HCT116 (cell line): ENCODE data around the gene HOXD9. TPM values are rescaled to one million over a fixed set of nuclear protein-coding genes. Genes with fewer than 3 reads are reported as not detected.
A peak's percentile ranks its signal among the peaks of the same experiment; 100 is the strongest.

ENCODE experiments used
- ATAC-seq: fragments of 200-7000 bp; cut with Tn5 transposase; 2 replicates; pipeline ENCODE4 v1.9.1; 2020; ENCODE audit warnings: mild to moderate bottlenecking, moderate library complexity
- BruUV-seq: library from RNA; stranded (reverse); fragments of 400-500 nt; replicated peaks from 2 replicates; lab custom pipeline; 2021; lab: Mats Ljungman, UMichigan
- CTCF ChIA-PET: fragments of 300-600 bp; sonication (Branson Sonifier 250); formaldehyde crosslinking; loops from one replicate; lab custom pipeline; 2021; ENCODE audit warnings: antibody characterized with exemption; lab: Charles Lee
- POLR2A ChIA-PET: fragments of 300-600, 350-600 bp; sonication (Branson Sonifier 250); formaldehyde crosslinking; loops from one replicate; lab custom pipeline; 2021; ENCODE audit warnings: antibody characterized with exemption; lab: Charles Lee
- RAD21 ChIA-PET, 2 experiments: fragments of 300-600 bp; sonication (Branson Sonifier 250); formaldehyde crosslinking; loops; one replicate each; lab custom pipeline; 2023; ENCODE audit warnings: low total read pairs in 2 of 2; ENCODE audit not compliant: uncharacterized antibody in 2 of 2, unreplicated experiment in 2 of 2, low non-redundant PET in 1 of 2; lab: Charles Lee
- DNase-seq: peaks from one replicate; pipeline ENCODE4 v3.0.0-alpha.2; 2010; ENCODE audit warnings: low read depth, low spot score
- H2AFZ ChIP-seq: fragments of 200-600 bp; shearing (Covaris generic), sonication (generic); 2 replicates; pipeline ENCODE4 v1.6.1; 2017; ENCODE audit warnings: low read depth, mixed run types, mixed read lengths, antibody characterized with exemption, low read length; ENCODE audit not compliant: poor library complexity, severe bottlenecking
- H3K27ac ChIP-seq: 2 replicates; pipeline ENCODE4 v1.5.1; 2012; ENCODE audit warnings: low read depth, low read length
- H3K27me3 ChIP-seq: fragments of 200-600 bp; sonication (generic); 2 replicates; pipeline ENCODE4 v1.6.1; 2016; ENCODE audit warnings: mixed run types, low read length, mixed read lengths; ENCODE audit not compliant: insufficient read depth
- H3K36me3 ChIP-seq, 2 experiments: fragments of 200-500 bp in 1 of 2; fragments of 200-600 bp in 1 of 2; sonication (Bioruptor generic) in 1 of 2; sonication (generic) in 1 of 2; 2 replicates each; pipeline versions ENCODE4 v1.5.1 to v1.6.1; 2014 to 2016; ENCODE audit warnings: low read length in 2 of 2, inconsistent platforms in 1 of 2, mixed read lengths in 1 of 2, mixed run types in 1 of 2; ENCODE audit not compliant: insufficient read depth in 2 of 2, control insufficient read depth in 1 of 2
- H3K4me1 ChIP-seq, 2 experiments: fragments of 200-600 bp in 1 of 2; sonication (generic) in 1 of 2; 2 replicates each; pipeline versions ENCODE4 v1.5.1 to v1.6.1; 2012 to 2017; ENCODE audit warnings: low read length in 2 of 2, inconsistent platforms in 1 of 2, mild to moderate bottlenecking in 1 of 2, mixed read lengths in 1 of 2, mixed run types in 1 of 2, moderate library complexity in 1 of 2; ENCODE audit not compliant: insufficient read depth in 2 of 2, control insufficient read depth in 1 of 2
- H3K4me2 ChIP-seq: fragments of 200-600 bp; sonication (generic); 2 replicates; pipeline ENCODE4 v1.6.1; 2017; ENCODE audit warnings: mixed run types, low read length, mixed read lengths
- H3K4me3 ChIP-seq, 2 experiments: fragments of 200-600 bp in 1 of 2; sonication (generic) in 1 of 2; replicated peaks in 1 of 2; 2 replicates each; pipeline ENCODE4 v1.5.1; 2011 to 2016; ENCODE audit warnings: low read length in 2 of 2, control low read depth in 1 of 2, low read depth in 1 of 2, mild to moderate bottlenecking in 1 of 2, mixed read lengths in 1 of 2, mixed run types in 1 of 2
- H3K79me2 ChIP-seq: fragments of 200-600 bp; sonication (generic); 2 replicates; pipeline ENCODE4 v1.6.1; 2017; ENCODE audit warnings: mild to moderate bottlenecking, mixed run types, low read length, moderate library complexity, mixed read lengths; ENCODE audit not compliant: insufficient read depth
- H3K9ac ChIP-seq: fragments of 200-600 bp; sonication (generic); 2 replicates; pipeline ENCODE4 v1.6.1; 2016; ENCODE audit warnings: low read length, mixed read lengths
- H3K9me2 ChIP-seq: fragments of 200-600 bp; sonication (generic), shearing (Covaris generic); 2 replicates; pipeline ENCODE4 v1.6.1; 2017; ENCODE audit warnings: mixed run types, mild to moderate bottlenecking, moderate library complexity; ENCODE audit not compliant: insufficient read depth
- H3K9me3 ChIP-seq, 2 experiments: fragments of 200-500 bp in 1 of 2; fragments of 200-600 bp in 1 of 2; sonication (Bioruptor generic) in 1 of 2; sonication (generic) in 1 of 2; 2 replicates each; pipeline ENCODE4 v1.6.1; 2014 to 2017; ENCODE audit warnings: low read length in 2 of 2, mixed read lengths in 2 of 2, inconsistent platforms in 1 of 2, low read depth in 1 of 2, mild to moderate bottlenecking in 1 of 2, mixed run types in 1 of 2, moderate library complexity in 1 of 2; ENCODE audit not compliant: control insufficient read depth in 1 of 2, insufficient read depth in 1 of 2
- H4K20me1 ChIP-seq: fragments of 200-600 bp; sonication (generic), shearing (Covaris generic); 2 replicates; pipeline ENCODE4 v1.6.1; 2017; ENCODE audit warnings: mixed run types, mild to moderate bottlenecking, moderate library complexity; ENCODE audit not compliant: insufficient read depth
- ATF3 ChIP-seq: IDR thresholded peaks from 2 replicates; pipeline ENCODE4 v1.6.1; 2012
- CBX3 ChIP-seq: IDR thresholded peaks from 2 replicates; pipeline ENCODE4 v1.6.1; 2012; ENCODE audit warnings: low read depth
- CEBPB ChIP-seq: IDR thresholded peaks from 2 replicates; pipeline ENCODE4 v1.6.1; 2012; ENCODE audit warnings: low read depth
- ELF1 ChIP-seq: IDR thresholded peaks from 2 replicates; pipeline ENCODE4 v1.6.1; 2012; ENCODE audit warnings: low read depth, borderline replicate concordance
- EZH2 ChIP-seq: fragments of 200-600 bp; sonication (generic); IDR thresholded peaks from 2 replicates; pipeline ENCODE4 v1.6.1; 2017; ENCODE audit warnings: antibody characterized with exemption, mixed run types
- RAD21 ChIP-seq: IDR thresholded peaks from 2 replicates; pipeline ENCODE4 v1.6.1; 2012; ENCODE audit warnings: low read depth, mild to moderate bottlenecking
- REST ChIP-seq: IDR thresholded peaks from 2 replicates; pipeline ENCODE4 v1.6.1; 2012; ENCODE audit warnings: low read depth
- SRF ChIP-seq: IDR thresholded peaks from 2 replicates; pipeline ENCODE4 v1.6.1; 2012; ENCODE audit warnings: low read depth
- TCF7L2 ChIP-seq: IDR thresholded peaks from 2 replicates; pipeline ENCODE4 v1.7.0; 2011; ENCODE audit warnings: borderline replicate concordance, inconsistent platforms; ENCODE audit not compliant: insufficient read depth, insufficient read length; ENCODE audit errors: extremely low read depth
- YY1 ChIP-seq: IDR thresholded peaks from 2 replicates; pipeline ENCODE4 v1.6.1; 2011; ENCODE audit warnings: low read length, low read depth, moderate library complexity, mild to moderate bottlenecking; ENCODE audit not compliant: insufficient replicate concordance; ENCODE audit errors: extremely low read depth
- intact Hi-C: fragments of 100-400 bp; cut with micrococcal nuclease; formaldehyde crosslinking; loops from 2 replicates; pipeline ENCODE4 v1.10.0; 2022
- total RNA-seq: library from RNA; stranded (reverse); gene quantifications from one replicate; pipeline ENCODE4 v1.2.1, GENCODE V29; 2021; ENCODE audit not compliant: unreplicated experiment
- TF ChIP-seq, protein P1 (sequence below): IDR thresholded peaks from 2 replicates; pipeline ENCODE4 v1.6.1; 2012
- TF ChIP-seq, protein P2 (sequence below): IDR thresholded peaks from 2 replicates; pipeline ENCODE4 v1.6.1; 2011; ENCODE audit warnings: mild to moderate bottlenecking, low read length, moderate library complexity; ENCODE audit not compliant: insufficient replicate concordance; ENCODE audit errors: extremely low read depth

HOXD9 gene
- total RNA-seq, 1 experiment from 2014 or later: not detected

GRCh38 chr2:176106581-176107539, 15.7 kb upstream of the HOXD9 start, which contains the start of gene HOXD11:
HOXD11 (plus strand) TSS chr2:176107280; CDS start chr2:176107356, 76 bp downstream.
- ChIA-PET RAD21 (interaction anchor here in 1 of 2 experiments (0.6 kb wide), 1 partner anchor 711 kb away, joined by 3 read pairs; no protein-coding TSS in a partner anchor), CTCF (interaction anchor here (1.4 kb wide), 1 partner anchor 9 kb away, joined by 3 read pairs; no protein-coding TSS in a partner anchor), POLR2A (no interaction called here)
- H3K27ac ChIP-seq: no peak within 1 kb of the TSS
- H4K20me1 ChIP-seq: no peaks in the 10 kb centered on the region
- no peaks in the 10 kb centered on the region for H3K9me3 ChIP-seq
- no TSS peak for BruUV-seq
- H3K27me3 ChIP-seq: no peaks in the 10 kb centered on the region
- H3K9me2 ChIP-seq: no peaks in the 10 kb centered on the region
- H2AFZ ChIP-seq: peak within 1 kb of the TSS; percentile 94
- H3K4me1 ChIP-seq: peaks cover 0 to 18% of the 10 kb centered on the region in 2 experiments; a peak in 1 of 4 replicates
- H3K9ac ChIP-seq: peak within 1 kb of the TSS; percentile 23; the same call in 1 of the 2 replicates
- TF ChIP-seq, protein P1, sequence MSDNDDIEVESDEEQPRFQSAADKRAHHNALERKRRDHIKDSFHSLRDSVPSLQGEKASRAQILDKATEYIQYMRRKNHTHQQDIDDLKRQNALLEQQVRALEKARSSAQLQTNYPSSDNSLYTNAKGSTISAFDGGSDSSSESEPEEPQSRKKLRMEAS: no peak; the same call in 1 of the 2 replicates
- TF ChIP-seq SRF (no peak), EZH2 (no peak), TCF7L2 (no peak), REST (no peak), ATF3 (no peak), YY1 (no peak), CEBPB (no peak), RAD21 (no peak), CBX3 (no peak), ELF1 (no peak)
- TF ChIP-seq, protein P2, sequence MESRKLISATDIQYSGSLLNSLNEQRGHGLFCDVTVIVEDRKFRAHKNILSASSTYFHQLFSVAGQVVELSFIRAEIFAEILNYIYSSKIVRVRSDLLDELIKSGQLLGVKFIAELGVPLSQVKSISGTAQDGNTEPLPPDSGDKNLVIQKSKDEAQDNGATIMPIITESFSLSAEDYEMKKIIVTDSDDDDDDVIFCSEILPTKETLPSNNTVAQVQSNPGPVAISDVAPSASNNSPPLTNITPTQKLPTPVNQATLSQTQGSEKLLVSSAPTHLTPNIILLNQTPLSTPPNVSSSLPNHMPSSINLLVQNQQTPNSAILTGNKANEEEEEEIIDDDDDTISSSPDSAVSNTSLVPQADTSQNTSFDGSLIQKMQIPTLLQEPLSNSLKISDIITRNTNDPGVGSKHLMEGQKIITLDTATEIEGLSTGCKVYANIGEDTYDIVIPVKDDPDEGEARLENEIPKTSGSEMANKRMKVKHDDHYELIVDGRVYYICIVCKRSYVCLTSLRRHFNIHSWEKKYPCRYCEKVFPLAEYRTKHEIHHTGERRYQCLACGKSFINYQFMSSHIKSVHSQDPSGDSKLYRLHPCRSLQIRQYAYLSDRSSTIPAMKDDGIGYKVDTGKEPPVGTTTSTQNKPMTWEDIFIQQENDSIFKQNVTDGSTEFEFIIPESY: no peak
- ATAC-seq (peak; percentile 76), DNase-seq (no peak)
- H3K79me2 ChIP-seq: no peaks in the 10 kb centered on the region
- peak within 1 kb of the TSS; percentile 32 to 56 for H3K4me3 ChIP-seq
- no peaks in the 10 kb centered on the region for H3K36me3 ChIP-seq
- peak within 1 kb of the TSS; percentile 89 for H3K4me2 ChIP-seq
- intact Hi-C loops: no loop called here
